Measurements from ENCODE around the gene CFAP99.

DNA sequence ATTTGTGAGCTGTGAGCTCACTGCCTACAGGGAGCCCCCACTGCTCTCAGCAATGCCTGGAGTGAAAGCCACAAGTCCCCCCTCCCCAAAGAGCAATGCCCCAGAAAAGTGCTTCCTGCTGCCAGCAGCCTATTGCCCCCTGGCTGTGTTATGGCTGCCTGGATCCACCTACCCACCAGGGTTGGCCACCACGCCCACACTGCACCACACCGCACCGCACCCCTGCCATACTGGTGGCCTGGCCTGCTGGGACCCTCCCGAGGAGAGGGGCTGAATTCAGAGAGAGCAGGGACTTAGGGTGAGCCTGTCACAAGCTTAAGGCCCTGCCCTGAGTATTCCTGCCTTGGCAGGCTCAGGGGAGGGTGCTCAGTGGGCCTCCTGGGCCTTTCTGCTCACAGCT is 4.3 kb downstream of the CFAP99 start:
- TF ChIP-seq, protein P1, sequence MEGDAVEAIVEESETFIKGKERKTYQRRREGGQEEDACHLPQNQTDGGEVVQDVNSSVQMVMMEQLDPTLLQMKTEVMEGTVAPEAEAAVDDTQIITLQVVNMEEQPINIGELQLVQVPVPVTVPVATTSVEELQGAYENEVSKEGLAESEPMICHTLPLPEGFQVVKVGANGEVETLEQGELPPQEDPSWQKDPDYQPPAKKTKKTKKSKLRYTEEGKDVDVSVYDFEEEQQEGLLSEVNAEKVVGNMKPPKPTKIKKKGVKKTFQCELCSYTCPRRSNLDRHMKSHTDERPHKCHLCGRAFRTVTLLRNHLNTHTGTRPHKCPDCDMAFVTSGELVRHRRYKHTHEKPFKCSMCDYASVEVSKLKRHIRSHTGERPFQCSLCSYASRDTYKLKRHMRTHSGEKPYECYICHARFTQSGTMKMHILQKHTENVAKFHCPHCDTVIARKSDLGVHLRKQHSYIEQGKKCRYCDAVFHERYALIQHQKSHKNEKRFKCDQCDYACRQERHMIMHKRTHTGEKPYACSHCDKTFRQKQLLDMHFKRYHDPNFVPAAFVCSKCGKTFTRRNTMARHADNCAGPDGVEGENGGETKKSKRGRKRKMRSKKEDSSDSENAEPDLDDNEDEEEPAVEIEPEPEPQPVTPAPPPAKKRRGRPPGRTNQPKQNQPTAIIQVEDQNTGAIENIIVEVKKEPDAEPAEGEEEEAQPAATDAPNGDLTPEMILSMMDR (IDR thresholded peaks at IDR 0.05): no peak
- TF ChIP-seq POLR2A (IDR thresholded peaks at IDR 0.05): no peak

Measured in breast epithelium (tissue), 3 donors.